Muscle layer of duodenum (tissue), 2 donors: ENCODE data around the gene STOML1.
A peak's percentile ranks its signal among the peaks of the same experiment; 100 is the strongest.
"Not testable (repeated sequence)": the region's sequence is repeated elsewhere in the genome, so short reads cannot be mapped to it uniquely, and the experiment has no call there.

Experiments
- H3K27ac ChIP-seq: one replicate; pipeline ENCODE4 v1.7.0; 2013; ENCODE audit warnings: mild to moderate bottlenecking, low read length
- H3K27me3 ChIP-seq: one replicate; pipeline ENCODE4 v1.7.0; 2013; ENCODE audit warnings: low read depth, mild to moderate bottlenecking, control low read depth, low read length
- H3K36me3 ChIP-seq, 2 donors: one replicate each; pipeline ENCODE4 v1.7.0; 2013; ENCODE audit warnings: low read length in 2 of 2, control low read depth in 1 of 2, mild to moderate bottlenecking in 1 of 2; ENCODE audit not compliant: insufficient read depth in 2 of 2, control insufficient read depth in 1 of 2
- H3K4me1 ChIP-seq, 2 donors: one replicate each; pipeline ENCODE4 v1.7.0; 2013; ENCODE audit warnings: low read length in 2 of 2, mild to moderate bottlenecking in 2 of 2, control low read depth in 1 of 2, moderate library complexity in 1 of 2; ENCODE audit not compliant: insufficient read depth in 2 of 2, control insufficient read depth in 1 of 2
- H3K4me3 ChIP-seq, 2 donors: one replicate each; pipeline ENCODE4 v1.7.0; 2013; ENCODE audit warnings: low read length in 2 of 2, low read depth in 1 of 2, mild to moderate bottlenecking in 1 of 2
- H3K9me3 ChIP-seq, 2 donors: one replicate each; pipeline ENCODE4 v1.7.0; 2013; ENCODE audit warnings: low read length in 2 of 2, control low read depth in 1 of 2, mild to moderate bottlenecking in 1 of 2; ENCODE audit not compliant: control insufficient read depth in 1 of 2
- donor health status: healthy.

Gene STOML1

DNA sequence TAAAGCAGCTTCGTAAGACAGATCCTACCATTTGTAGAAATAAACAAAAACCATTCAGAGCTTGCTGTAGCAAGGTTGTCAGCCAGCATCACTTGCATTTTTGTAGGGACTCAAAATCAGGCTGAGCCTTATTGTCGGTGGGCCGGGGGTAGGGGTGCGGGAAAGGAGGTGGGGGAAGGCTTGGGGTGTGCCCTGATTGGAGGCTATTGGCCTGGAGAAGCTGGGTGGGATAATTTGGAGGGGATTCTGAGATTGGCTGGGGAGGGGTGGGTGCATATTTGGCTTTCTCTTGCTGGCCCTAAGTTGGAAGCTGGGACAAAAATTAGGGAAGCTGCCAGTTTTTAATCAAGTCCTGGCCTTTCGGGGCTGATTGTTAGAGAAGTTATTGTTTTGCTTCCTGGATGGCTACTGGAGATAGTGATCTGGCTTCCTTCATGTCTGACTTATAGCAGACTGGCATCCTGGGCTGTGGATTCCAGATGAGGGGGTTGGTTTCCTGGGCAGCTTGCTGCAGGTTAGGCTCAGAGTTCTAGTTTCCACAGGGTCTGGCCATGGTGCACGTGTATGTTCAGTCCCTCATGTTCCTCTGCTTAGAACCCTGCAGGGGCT is 22.8 kb downstream of the STOML1 start:
- Histone ChIP-seq H3K36me3 (no peaks in the 10 kb centered on the region), H3K27ac (no peak overlapping the region), H3K4me3 (no peak overlapping the region), H3K27me3 (no peaks in the 10 kb centered on the region), H3K4me1 (peaks cover 4 to 18% of the 10 kb centered on the region in 2 donors), H3K9me3 (no peaks in the 10 kb centered on the region)

DNA sequence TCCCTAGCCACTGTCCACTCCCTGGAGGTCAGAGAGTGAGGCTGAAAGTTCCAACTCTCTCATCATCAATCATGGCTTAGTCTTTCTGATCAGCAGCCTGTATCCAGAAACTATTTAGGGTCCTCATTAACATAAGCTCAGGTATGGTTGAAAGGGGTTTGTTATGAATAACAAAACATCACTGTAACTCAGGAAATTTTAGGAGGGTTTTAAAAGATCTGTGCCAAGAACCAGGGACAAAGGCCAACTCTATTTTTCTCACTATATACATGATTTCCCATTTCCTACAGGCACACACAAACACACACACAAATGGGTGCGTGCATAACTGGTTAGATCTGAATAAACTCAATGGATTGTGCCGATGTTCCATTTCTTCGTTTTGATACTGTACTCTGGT is 23.6 kb downstream of the STOML1 start:
- Histone ChIP-seq H3K36me3 (no peaks in the 10 kb centered on the region), H3K4me1 (peaks cover 4 to 18% of the 10 kb centered on the region in 2 donors), H3K4me3 (no peak overlapping the region), H3K9me3 (no peaks in the 10 kb centered on the region), H3K27ac (no peak overlapping the region), H3K27me3 (no peaks in the 10 kb centered on the region)

DNA sequence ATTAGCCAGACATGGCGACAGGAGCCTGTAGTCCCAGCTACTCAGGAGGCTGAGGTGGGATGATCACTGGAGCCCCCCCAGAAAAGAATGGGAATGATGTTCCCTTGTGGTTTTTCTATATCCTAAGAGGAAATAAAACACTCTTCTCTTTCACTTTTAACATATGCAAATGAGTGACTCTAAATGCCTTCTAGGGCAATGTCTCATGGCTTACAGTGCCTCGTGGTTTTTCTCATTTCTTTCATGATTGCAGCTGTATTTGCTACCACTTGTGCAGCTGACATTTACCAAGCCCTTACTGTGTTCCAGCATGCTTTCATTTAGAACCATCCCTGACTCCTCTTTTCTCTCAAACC is 26.4 kb downstream of the STOML1 start:
- Histone ChIP-seq H3K27ac (no peak overlapping the region), H3K36me3 (no peaks in the 10 kb centered on the region), H3K4me1 (peaks cover 0 to 8% of the 10 kb centered on the region in 2 donors), H3K9me3 (no peaks in the 10 kb centered on the region), H3K4me3 (no peak overlapping the region), H3K27me3 (no peaks in the 10 kb centered on the region)

DNA sequence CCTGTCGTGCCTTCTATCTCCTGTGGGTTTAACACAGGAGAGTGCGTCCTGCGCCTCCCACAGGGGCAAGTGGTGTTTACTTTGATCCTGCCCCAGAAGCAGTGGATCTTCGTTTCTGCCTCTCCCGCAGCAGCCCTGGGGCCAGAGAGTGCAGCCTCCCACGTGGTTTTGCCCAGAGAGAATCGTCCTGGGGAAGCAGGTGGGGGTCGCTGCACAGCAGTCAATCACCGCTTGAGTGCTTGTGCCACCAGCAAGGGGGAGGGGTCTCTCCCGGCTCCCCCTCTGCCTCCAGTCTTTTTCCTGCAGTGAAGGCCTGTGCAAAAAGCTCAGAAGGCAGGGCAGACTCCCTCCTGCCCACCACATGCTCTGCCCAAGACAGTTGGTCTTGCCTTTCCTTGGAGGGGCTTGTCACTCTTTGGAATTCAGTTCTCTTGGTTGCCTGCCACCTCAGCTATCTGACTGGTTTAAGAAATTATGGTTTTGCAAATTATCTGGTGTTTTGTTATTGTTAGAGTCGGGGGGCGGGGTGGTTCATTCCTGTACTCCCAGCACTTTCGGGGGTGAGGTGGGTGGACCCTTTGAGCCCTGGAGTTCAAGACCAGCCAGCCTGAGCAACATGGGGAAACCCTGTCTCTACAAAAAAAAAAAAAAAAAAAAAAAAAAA is 26.9 kb downstream of the STOML1 start:
- Histone ChIP-seq H3K27me3 (no peaks in the 10 kb centered on the region), H3K27ac (no peak overlapping the region), H3K9me3 (no peaks in the 10 kb centered on the region), H3K4me1 (peaks cover 0 to 8% of the 10 kb centered on the region in 2 donors), H3K4me3 (peak overlapping the region in 1 of 2 donors; percentile 21), H3K36me3 (no peaks in the 10 kb centered on the region)

- peak overlapping the region in 1 of 2 donors; percentile 21 for H3K4me3 ChIP-seq
- H3K27ac ChIP-seq: no peak overlapping the region
- H3K36me3 ChIP-seq: no peaks in the 10 kb centered on the region
- no peaks in the 10 kb centered on the region for H3K27me3 ChIP-seq
- peaks cover 0 to 8% of the 10 kb centered on the region in 2 donors for H3K4me1 ChIP-seq
- H3K9me3 ChIP-seq: no peaks in the 10 kb centered on the region
Observed at GRCh38 chr15:73964736-73965093, 27.4 kb downstream of the STOML1 start.

- Histone ChIP-seq H3K4me1 (peaks cover 0 to 8% of the 10 kb centered on the region in 2 donors), H3K27ac (no peak overlapping the region), H3K36me3 (no peaks in the 10 kb centered on the region), H3K9me3 (no peaks in the 10 kb centered on the region), H3K27me3 (no peaks in the 10 kb centered on the region), H3K4me3 (no peak overlapping the region)
Observed at GRCh38 chr15:73962433-73962832, 29.7 kb downstream of the STOML1 start.

DNA sequence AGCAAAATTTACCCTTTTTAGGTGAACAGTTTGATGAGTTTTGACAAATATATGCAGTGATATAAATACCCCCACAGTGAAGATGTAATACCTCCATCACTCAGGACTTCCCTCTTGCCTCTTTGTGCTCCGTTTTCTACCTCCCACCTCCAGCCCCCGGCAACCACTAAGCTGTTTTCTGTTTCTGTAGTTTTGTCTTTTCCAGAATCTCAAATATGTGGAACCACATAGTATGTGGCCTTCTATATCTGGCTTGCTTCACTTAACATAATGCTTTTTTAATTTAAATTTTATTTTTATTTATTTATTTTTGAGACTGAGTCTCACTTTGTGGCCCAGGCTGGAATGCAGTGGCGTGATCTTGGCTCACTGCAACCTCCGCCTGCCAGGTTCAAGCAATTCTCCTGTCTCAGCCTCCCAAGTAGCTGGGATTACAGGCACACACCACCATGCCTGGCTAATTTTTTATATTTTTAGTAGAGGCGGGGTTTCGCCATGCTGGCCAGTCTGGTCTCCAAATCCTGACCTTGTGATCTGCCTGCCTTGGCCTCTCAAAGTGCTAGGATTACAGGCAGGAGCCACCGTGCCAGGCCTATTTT is 31.5 kb downstream of the STOML1 start:
- not testable (repeated sequence) for H3K27ac ChIP-seq, H3K36me3 ChIP-seq, H3K27me3 ChIP-seq, H3K4me1 ChIP-seq, H3K9me3 ChIP-seq, H3K4me3 ChIP-seq

DNA sequence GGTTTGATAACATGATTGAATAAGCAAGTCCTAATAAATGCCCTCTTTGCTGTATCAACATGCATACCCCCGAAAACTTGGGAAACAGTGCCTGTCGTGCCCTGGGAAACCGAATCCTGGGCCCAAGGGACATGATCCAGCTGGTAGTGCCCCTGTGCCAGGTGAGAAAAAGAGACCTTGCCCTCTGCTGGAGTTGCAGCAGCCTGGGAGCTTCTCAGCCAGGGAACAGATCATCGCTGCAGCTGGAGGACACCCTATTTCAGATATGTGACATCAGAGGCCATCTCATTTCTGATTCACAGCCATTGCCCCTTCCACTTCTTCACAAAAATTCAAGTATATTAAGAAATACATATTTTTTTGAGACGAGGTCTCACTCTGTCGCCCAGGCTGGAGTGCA is 32.3 kb downstream of the STOML1 start:
- Histone ChIP-seq H3K4me1 (peaks cover 0 to under 1% of the 10 kb centered on the region in 2 donors), H3K27me3 (no peaks in the 10 kb centered on the region), H3K36me3 (no peaks in the 10 kb centered on the region), H3K9me3 (no peaks in the 10 kb centered on the region), H3K4me3 (no peak overlapping the region), H3K27ac (no peak overlapping the region)

DNA sequence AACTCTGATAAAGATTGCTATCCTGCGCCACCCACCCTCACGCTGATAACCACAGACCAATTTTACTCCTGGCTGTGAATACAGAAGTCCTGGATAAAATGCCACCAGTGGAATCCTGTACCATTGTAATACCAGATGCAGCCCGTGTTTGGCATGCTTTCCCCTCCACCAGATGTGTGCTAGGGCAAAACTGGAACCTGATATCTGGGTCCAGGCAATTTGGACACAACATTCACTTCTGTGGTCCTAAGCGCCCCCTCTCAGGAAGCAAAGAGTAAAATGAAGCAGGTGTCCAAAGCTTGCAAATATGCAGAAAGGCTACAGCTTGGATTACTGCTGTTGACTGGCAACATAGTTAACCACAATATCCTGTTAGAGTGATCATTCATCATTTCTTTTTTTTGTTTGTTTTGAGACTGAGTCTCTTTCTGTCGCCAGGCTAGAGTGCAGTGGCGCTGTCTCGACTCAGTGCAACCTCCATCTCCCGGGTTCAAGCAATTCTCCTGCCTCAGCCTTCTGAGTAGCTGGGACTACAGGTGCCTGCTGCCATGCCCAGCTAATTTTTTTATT is 33.0 kb downstream of the STOML1 start:
- no peaks in the 10 kb centered on the region for H3K27me3 ChIP-seq
- no peaks in the 10 kb centered on the region for H3K9me3 ChIP-seq
- H3K4me1 ChIP-seq: no peaks in the 10 kb centered on the region
- no peaks in the 10 kb centered on the region for H3K36me3 ChIP-seq
- H3K4me3 ChIP-seq: no peak overlapping the region
- no peak overlapping the region for H3K27ac ChIP-seq

- no peaks in the 10 kb centered on the region for H3K9me3 ChIP-seq
- H3K27me3 ChIP-seq: no peaks in the 10 kb centered on the region
- no peaks in the 10 kb centered on the region for H3K4me1 ChIP-seq
- H3K27ac ChIP-seq: no peak overlapping the region
- H3K4me3 ChIP-seq: no peak overlapping the region
- no peaks in the 10 kb centered on the region for H3K36me3 ChIP-seq
Observed at GRCh38 chr15:73957785-73958184, 34.3 kb downstream of the STOML1 start.

- Histone ChIP-seq H3K4me1 (peaks cover under 1 to 4% of the 10 kb centered on the region in 2 donors), H3K36me3 (no peaks in the 10 kb centered on the region), H3K4me3 (no peak overlapping the region), H3K27me3 (no peaks in the 10 kb centered on the region), H3K27ac (no peak overlapping the region), H3K9me3 (no peaks in the 10 kb centered on the region)
Observed at GRCh38 chr15:73957276-73957675, 34.8 kb downstream of the STOML1 start.
